ENCODE measurements around the gene BAZ1A.
"Not testable (repeated sequence)": the region's sequence is repeated elsewhere in the genome, so short reads cannot be mapped to it uniquely, and the experiment has no call there.

BAZ1A gene

DNA sequence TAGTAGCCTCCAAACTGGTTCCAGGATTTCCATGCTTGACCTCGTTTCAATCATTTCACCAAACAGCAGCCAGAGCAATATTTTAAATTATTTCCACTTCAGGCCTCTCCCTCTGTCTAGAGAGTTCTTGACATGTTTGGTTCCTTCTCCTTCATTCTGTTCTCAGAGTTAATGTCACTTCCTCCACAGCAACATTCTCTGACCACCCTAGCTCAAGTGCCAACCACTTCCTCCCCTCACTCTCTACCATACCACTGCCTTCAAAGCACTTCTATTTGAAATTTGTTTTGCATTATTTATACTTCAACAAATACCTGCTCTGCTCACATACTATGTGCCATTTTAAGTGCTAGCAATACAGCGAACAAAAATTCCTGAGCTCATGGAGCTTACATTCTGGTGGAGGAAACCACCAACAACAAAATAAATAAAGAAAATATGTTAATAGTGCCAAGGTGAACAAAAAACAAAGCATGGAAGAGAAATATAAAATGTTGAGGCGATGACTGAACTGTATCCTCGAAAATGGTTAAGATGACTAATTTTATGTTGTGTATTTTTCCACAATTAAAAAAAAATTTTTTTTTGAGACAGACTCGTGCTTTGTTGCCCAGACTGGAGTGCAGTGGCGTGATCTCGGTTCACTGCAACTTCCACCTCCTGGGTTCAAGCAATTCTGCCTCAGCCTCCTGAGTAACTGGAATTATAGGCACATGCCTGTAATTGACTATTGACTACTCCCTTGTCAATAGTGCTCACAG lies 17.3 kb downstream of the BAZ1A start:
- DNase-seq = no peak

DNA sequence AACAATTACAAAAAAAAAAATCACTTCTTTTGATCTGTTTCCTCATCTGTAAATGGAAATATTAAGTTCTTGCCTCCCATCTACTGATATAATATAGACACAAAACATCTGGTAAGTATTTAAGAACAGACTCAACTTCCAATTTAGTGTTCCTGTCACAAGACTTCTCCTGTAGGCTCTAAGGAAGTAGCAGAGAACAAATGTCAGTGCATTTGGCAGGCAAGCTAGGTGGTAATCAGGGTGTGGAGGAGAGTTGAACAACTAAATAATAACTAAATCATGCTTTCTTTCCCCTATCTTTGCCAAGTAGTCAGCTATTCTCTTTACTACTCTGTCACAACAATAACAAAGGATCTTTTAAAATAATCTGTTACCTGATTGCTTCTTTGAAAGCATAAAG lies 22.1 kb downstream of the BAZ1A start:
- DNase-seq = no peak

DNA sequence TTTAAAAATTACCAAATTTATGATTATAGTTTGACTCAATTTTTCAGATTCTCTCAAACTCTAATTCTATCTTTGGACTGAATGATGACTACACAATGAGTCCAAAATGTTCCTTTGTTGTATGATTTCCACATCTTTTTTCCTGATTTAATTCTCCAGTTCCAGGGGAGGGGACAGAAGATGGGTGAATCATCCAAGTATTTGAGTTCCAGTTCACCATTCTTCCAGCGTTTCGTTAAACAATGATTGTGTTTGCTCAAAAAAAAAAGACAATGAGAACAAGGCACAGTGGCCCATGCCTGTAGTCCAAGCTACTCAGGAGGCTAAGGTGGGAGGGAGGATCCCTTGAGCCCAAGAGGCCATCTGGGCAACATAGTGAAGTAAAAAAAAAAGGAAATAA lies 23.8 kb downstream of the BAZ1A start:
- DNase-seq = no peak

- no peak for DNase-seq
Observed at GRCh38 chr14:34845869-34846268, 29.3 kb downstream of the BAZ1A start.

DNA sequence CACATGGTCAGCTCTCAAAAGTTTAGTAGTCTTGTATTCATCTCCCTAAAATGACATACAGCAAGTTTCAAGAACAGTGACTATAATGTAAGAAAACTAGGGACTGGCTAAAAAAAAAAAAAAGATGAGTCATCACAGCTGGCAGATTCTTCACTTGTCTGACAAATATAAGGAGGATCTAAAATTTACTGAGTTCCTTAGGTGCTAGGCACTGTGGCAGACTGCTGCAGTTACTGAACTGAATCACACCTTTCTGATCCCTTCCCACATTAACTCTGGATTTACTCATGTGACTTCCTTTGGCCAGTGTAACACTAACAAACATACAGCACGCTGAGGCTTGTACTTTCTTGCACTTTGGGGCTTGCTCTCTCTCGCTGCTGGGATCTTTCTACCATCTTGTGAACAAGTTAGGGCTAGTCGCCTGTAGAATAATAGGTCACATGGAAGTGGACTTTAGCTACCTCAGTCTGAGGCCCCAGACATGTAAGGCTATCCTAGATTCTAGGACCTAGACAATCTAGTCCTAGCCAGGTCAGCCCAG lies 32.1 kb downstream of the BAZ1A start:
- no peak for DNase-seq

DNA sequence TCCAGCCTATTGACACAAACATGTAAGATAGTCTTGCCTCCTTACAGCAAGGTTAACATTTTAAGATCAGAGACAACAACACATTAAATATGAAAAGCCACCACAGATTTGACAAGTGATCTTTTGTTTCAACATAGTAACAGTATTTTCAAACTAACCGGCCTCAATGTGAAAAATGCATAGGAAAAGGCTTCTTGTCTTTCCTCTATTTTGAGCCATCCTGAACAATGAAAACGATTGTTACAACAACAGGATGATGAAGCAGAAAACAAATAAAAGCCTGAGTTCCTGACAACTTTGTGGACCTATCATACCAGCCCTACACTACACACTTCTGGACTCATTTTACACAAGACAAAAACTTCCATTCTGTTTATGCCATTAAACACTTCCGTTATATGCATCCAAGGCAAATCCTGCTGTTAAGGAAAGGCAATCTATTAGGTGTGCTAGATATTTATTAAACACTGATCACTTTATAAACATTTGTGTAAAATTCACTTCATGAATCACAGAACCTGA lies 37.3 kb downstream of the BAZ1A start:
- DNase-seq = no peak

DNA sequence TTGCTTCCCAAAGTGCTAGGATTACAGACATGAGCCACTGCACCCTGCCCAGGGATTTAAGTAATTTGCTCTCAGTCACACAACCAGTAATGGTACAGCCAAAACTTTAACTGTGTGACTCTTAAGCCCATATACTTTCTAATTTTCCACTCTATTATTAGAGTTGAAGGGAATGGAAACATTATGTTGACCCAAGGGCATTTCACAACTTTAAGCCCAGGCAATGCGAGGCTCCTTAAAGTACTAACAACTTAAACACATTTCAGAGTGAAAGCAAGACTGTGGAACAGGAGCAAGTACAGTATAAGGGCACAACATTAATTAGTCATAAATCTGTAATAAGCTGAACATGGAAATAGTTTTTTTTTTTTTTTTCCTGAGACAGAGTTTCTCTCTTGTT lies 39.8 kb downstream of the BAZ1A start:
- no peak for DNase-seq

DNA sequence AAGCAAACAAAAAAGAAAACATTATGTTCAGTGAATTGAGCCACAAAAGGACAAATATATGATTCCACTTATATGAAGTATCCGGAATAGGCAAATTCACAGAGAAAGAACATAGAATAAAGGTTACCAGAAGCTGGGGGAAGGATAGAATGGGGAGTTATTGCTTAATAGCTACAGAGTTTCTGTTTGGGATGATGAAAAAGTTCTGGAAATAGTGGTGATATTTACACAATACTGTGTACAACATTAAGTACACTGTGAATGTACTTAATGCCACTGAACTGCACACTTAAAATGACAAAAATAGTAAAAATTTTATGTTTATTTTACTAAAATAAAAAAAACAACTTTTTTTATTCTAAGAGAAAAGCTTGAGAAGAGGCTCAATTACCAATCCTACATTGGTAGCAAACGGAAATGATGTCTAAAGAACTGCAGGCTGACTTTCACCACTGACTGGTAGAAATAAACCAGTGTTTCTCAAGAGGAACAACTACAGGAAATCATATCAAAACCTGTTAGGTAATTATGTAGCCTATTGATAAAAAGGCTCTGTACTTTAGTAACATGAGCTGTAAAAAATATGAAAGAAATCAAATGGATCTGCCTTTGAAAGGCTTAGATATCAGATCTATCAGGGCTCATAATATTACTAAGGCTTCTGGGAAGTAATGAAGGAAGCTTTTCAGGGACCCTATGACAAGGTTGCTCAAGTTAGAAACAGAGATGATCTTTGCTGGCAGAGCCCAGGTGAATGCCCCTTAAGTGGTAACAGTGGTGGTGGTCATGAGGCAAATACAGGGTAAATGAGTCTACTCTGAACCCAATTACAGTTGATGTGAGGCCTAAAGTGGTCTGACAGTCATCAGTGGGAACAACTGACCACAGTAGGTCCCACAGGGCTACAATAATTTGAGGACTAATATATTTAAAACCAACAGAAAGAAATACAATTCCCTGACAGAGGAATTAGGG lies 41.3 kb downstream of the BAZ1A start:
- DNase-seq = no peak

DNA sequence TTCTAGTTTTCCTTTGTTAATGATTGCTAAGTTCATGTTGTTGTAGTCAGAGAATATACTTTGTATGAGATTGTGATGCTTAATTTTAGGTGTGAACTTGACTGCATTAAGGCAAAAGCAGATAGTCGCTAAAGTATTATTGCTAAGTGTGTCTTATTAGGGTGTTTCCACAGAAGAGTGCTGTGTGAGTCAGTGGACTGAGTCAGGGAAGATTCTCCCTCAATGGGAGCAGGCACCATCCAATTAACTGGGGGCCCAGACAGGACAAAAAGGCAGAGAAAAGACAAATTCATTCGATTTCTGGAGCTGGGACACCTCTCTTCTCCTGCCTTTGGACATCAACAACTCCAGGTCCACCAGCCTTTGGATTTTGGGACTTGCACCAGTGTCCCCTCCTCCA lies 48.5 kb downstream of the BAZ1A start:
- no peak for DNase-seq

DNA sequence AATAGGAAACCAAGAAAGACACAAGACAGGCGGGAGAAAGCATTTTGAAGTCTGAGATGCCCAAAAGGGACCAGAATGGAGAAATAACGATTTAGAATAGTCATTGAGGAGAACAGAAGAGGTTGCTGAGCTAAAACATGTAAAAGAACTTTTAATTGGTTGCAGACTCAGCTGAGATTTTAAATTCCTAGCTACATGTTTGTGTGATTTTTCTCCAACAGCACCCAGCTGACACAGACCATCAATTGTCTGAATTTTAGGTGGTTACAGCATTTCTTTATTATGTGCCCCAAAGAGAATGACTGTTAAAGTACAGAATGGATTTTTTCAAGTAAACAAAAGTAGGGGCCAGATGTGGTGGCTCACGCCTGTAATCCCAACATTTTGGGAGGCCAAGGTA lies 50.3 kb downstream of the BAZ1A start:
- no peak for DNase-seq

GRCh38 chr14:34824256-34824655 lies 50.9 kb downstream of the BAZ1A start:
- DNase-seq = no peak

GRCh38 chr14:34817768-34818167 lies 57.4 kb downstream of the BAZ1A start:
- DNase-seq = no peak

GRCh38 chr14:34810028-34810427 lies 65.1 kb downstream of the BAZ1A start:
- no peak for DNase-seq

DNA sequence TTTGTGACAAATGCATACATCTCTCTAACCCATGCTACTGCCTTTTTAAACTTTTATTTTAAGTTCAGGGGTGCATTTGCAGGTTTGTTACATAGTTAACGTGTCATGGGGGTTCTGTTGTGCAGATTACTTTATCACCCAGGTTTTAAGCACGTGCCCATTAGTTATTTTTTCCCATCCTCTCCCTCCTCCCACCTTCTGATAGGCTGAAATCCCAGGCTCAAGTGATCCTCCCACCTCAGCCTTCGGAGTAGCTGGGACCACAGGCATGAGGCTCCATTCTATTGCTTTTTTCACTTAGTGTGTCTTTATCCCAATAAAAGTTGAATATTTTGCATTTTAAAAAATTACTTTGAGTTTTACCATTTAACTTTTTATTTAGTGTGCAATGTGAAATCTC lies 68.9 kb downstream of the BAZ1A start:
- DNase-seq = no peak

GRCh38 chr14:34804933-34805332 lies 70.2 kb downstream of the BAZ1A start:
- DNase-seq = no peak

DNA sequence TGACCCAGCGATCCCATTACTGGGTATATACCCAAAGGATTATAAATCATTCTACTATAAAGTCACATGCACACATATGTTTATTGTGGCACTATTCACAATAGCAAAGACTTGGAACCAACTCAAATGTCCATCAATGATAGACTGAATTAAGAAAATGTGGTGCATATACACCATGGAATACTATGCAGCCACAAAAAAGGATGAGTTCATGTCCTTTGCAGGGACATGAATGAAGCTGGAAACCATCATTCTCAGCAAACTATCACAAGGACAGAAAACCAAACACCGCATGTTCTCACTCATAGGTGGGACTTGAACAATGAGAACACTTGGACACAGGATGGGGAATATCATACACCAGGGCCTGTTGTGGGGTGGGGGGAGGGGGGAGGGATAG lies 76.3 kb downstream of the BAZ1A start:
- DNase-seq = not testable (repeated sequence)

DNA sequence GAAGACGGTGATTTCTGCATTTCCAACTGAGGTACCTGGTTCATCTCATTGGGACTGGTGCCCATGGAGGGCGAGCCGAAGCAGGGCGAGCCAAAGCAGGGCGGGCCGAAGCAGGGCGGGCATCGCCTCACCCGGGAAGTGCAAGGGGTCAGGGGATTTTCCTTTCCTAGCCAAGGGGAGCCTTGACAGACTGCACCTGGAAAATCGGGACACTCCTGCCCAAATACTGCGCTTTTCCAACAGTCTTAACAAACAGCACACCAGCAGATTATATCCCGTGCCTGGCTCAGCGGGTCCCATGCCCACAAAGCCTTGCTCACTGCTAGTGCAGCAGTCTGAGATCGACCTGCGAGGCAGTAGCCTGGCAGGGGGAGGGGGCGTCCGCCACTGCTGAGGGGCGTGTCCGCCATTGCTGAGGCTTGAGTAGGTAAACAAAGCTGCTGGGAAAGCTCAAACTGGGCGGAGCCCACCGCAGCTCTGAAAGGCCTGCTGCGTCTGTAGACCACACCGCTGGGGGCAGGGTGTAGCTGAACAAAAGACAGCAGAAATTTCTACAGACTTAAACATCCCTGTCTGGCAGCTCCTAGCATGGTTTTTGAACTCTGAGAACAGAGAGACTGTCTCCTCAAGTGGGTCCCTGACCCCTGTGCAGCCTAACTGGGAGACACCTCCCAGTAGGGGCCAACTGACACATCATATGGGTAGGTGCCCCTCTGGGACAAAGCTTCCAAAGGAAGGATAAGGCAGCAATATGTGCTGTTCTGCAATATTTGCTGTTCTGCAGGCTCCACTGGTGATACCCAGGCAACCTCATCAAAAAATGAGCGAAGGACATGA lies 77.2 kb downstream of the BAZ1A start:
- DNase-seq = no peak

GRCh38 chr14:34796902-34797301 lies 78.3 kb downstream of the BAZ1A start:
- no peak for DNase-seq

DNA sequence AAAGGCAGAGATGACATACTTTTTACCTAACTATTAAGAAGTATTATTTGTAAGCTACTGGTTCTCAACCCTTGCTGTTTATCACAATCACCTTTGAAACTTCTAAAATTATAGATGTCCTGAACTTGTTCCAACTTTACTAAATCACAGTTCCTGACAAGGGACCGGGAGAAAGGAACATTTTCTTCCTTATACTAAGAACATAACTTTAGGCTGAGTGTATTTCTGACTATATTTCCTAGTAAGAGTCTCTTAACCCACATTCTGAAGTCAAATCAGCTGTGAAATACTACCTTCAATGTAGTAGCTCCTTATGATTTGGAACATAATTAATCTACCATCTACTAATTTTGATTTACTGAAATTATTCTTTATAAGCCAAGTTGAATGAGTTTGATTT lies 80.2 kb downstream of the BAZ1A start:
- DNase-seq = no peak

DNA sequence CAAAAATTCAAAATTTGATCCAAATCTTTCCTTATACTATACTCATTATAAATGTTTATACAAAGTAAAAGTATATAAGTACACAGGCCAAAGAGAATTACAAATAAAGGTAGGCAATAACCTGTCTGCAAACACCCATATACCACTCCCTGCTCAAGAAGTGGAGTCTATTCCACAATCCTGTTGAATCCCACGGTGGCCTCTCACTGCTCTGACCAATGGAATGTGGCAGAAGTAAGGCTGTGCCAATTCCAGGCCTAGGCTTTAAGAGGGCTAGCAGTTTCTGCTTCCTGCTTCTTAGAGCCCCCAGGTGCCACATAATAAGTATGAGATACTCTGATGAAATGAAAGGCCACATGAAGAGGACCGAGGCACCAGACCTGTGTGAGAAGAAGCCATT lies 80.9 kb downstream of the BAZ1A start:
- no peak for DNase-seq

DNA sequence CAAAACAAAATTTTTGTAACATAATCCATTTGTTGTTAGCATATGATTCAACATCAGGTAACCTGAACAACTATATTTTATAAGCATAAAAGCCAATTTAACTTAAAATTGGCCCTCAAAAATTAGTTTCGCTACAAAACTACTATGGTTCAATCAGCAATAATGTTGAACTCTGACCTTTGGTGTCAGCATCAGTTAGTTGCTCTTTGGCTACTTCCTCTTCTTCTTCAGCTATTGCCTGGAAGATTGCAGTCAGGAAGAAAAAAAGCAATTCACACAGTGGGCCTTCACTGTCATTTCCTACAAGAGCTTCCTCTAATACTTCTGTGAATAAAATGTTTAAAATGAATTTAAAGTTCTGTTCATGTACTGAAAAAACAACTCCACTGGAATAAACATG lies 82.6 kb downstream of the BAZ1A start:
- no peak for DNase-seq

DNA sequence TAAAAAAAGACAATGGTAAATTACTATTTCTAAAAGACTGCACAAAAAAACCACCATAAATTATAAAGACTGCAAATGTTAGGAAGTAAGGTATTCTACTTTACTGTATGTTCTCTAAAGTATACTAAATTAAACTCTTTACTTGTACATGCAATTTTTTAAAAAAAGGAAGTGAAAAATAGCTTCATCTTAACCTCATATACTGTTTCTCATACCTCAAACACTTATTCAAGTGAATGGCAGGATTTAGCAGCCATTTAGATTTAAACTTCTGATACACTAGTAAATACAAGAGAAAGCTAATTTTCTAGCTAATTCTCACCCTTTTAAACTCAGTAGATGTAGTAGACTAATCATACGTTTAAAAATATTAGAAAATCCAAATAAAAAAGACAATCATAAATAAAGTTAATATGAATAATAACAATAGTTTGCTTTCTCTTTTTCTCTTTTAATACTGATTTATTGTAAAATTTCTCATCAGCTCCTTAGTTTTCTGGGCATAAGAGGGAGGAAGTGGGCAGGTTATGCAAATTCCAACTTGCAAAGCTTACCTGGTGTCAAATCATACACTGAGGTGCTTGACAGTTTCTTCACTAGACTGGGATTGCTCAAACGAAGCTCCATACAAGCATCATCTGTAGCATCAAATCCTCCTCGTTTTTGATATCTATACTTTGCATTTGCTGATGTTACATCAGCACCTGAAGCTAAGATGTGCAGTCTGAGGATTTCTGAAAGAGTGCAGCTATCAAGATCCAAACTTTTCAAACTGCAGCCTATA lies 89.7 kb downstream of the BAZ1A start:
- DNase-seq = no peak

All from NCI-H1436 (cell line).